Endodermal cell (in vitro differentiated cells): ENCODE data around the gene QSOX1. TPM values are rescaled to one million over a fixed set of nuclear protein-coding genes. Genes with fewer than 3 reads are reported as not detected.
A peak's percentile ranks its signal among the peaks of the same experiment; 100 is the strongest.

ENCODE experiments used
- DNase-seq: peaks from one replicate; pipeline ENCODE4 v3.0.0-alpha.2; 2017
- H3K27ac ChIP-seq: 2 replicates; pipeline ENCODE4 v1.5.1; 2013; ENCODE audit warnings: mild to moderate bottlenecking, low read depth, low read length, moderate library complexity
- H3K27me3 ChIP-seq: 2 replicates; pipeline ENCODE4 v1.6.1; 2013; ENCODE audit warnings: mild to moderate bottlenecking, low read length, moderate library complexity; ENCODE audit not compliant: insufficient read depth, control insufficient read depth, poor library complexity, severe bottlenecking
- H3K36me3 ChIP-seq: 2 replicates; pipeline ENCODE4 v1.7.0; 2013; ENCODE audit warnings: mild to moderate bottlenecking, low read length, moderate library complexity; ENCODE audit not compliant: control insufficient read depth, insufficient read depth
- H3K4me1 ChIP-seq: one replicate; pipeline ENCODE4 v1.7.0; 2013; ENCODE audit warnings: low read length; ENCODE audit not compliant: control insufficient read depth, insufficient read depth
- H3K4me3 ChIP-seq: 2 replicates; pipeline ENCODE4 v1.5.1; 2013; ENCODE audit warnings: mild to moderate bottlenecking, low read length, moderate library complexity
- H3K9ac ChIP-seq: 2 replicates; pipeline ENCODE4 v1.6.1; 2013; ENCODE audit warnings: mild to moderate bottlenecking, low read length, moderate library complexity; ENCODE audit not compliant: poor library complexity, severe bottlenecking; ENCODE audit errors: extremely low read depth
- H3K9me3 ChIP-seq: 2 replicates; pipeline ENCODE4 v1.6.1; 2013; ENCODE audit warnings: mild to moderate bottlenecking, low read length, moderate library complexity; ENCODE audit not compliant: control insufficient read depth
- H3K27ac Mint-ChIP-seq: 2 replicates; pipeline ENCODE4 v1.8.0; 2020; ENCODE audit warnings: mixed read lengths
- H3K27me3 Mint-ChIP-seq: 2 replicates; pipeline ENCODE4 v1.8.0; 2021; ENCODE audit warnings: mild to moderate bottlenecking, mixed read lengths; ENCODE audit not compliant: insufficient read depth
- H3K36me3 Mint-ChIP-seq: 2 replicates; pipeline ENCODE4 v1.8.0; 2020; ENCODE audit warnings: low read depth, mixed read lengths
- H3K4me1 Mint-ChIP-seq: 2 replicates; pipeline ENCODE4 v1.8.0; 2020; ENCODE audit warnings: mixed read lengths
- H3K4me3 Mint-ChIP-seq: 2 replicates; pipeline ENCODE4 v1.8.0; 2020; ENCODE audit warnings: mild to moderate bottlenecking, moderate library complexity, mixed read lengths
- H3K9me3 Mint-ChIP-seq: 2 replicates; pipeline ENCODE4 v1.8.0; 2020; ENCODE audit warnings: mild to moderate bottlenecking, mixed read lengths
- WGBS, 2 experiments: methylation state at CpG; one replicate each; pipeline versions ENCODE4 v1.1.5 to v1.1.7; 2013; ENCODE audit warnings: missing lambda C conversion rate in 2 of 2, mixed read lengths in 1 of 2; ENCODE audit not compliant: insufficient coverage in 1 of 2, insufficient read length in 1 of 2; 5-methylcytosine and 5-hydroxymethylcytosine counted together
- total RNA-seq, 2 donors: library from RNA; stranded (reverse); fragmentation: NEBNext Ultra II Directional in 1 of 2; extraction: Animal tissue kit (Norgen Biotek cat#: 25700) in 1 of 2; gene quantifications; 2 replicates in 1 of 2; 3 replicates in 1 of 2; pipeline ENCODE4 v1.2.1, GENCODE V29; 2021
- TF ChIP-seq, protein P1 (sequence below): fragments of 200-600 bp; sonication (generic); conservative IDR thresholded peaks from 2 replicates; pipeline ENCODE4 v1.5.0; 2021; ENCODE audit warnings: antibody characterized with exemption, mild to moderate bottlenecking

Gene QSOX1
- total RNA-seq, 2 donors from 2014 or later, result 77.9 to 116 TPM

DNA sequence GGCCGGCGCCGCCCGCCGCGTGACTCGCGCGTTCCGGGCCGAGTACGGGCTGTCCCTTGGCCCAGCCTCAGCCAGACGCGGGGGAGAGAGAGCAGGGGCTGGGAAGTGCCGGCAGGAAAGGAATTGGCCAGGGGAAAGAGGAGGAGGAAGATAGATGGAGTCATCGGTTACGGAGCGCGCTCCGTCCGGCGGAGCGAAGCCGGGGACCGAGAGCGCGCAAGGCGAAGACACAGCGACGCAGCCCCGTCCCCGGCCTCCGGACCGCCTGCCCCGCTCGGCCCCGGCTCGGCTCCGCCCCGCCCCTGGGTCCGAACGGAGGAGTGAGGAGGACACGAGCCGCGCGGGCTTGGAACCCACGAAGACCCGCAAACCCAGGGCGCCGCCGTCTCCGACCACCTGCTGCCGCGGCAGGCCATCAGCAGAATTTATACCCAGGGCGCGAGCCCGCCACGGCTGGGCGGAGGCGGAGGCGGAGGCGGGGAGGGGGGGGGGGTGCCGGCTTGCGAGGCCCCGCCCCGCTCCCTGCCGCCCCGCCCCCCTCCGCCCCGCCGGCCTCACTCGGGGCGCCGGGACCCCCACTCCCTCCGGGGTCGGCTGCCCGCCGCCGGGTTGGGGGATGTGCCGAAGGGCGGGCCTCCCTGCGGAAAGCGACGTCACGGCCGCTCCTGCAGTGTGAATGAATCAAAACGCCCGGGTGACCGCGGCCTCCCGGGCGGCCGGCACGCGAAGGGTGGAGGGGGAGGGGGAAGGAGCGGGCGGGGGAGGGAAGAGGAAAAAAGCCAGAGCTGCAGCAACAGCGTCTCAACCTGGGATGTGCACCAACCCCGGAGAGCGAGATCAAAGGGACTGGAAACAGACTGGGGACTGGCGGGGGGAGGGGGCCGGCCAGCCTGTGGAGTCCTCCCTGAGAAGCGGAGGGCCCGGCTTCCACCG lies 75.1 kb downstream of the QSOX1 start, which contains the start of gene LHX4:
LHX4 (plus strand) TSS at position 782 of the 933 bp plus-strand sequence. CDS start 266 bp downstream, outside the sequence.
- Histone ChIP-seq H3K9me3 (no peaks in the 10 kb centered on the region), H3K27ac (no peak within 1 kb of the TSS), H3K36me3 (no peaks in the 10 kb centered on the region), H3K27me3 (peaks cover 95% of the 10 kb centered on the region), H3K4me1 (peaks cover 7% of the 10 kb centered on the region), H3K9ac (no peak within 1 kb of the TSS), H3K4me3 (peak within 1 kb of the TSS; percentile 79)
- TF ChIP-seq, protein P1, sequence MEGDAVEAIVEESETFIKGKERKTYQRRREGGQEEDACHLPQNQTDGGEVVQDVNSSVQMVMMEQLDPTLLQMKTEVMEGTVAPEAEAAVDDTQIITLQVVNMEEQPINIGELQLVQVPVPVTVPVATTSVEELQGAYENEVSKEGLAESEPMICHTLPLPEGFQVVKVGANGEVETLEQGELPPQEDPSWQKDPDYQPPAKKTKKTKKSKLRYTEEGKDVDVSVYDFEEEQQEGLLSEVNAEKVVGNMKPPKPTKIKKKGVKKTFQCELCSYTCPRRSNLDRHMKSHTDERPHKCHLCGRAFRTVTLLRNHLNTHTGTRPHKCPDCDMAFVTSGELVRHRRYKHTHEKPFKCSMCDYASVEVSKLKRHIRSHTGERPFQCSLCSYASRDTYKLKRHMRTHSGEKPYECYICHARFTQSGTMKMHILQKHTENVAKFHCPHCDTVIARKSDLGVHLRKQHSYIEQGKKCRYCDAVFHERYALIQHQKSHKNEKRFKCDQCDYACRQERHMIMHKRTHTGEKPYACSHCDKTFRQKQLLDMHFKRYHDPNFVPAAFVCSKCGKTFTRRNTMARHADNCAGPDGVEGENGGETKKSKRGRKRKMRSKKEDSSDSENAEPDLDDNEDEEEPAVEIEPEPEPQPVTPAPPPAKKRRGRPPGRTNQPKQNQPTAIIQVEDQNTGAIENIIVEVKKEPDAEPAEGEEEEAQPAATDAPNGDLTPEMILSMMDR, result no peak
- Mint-ChIP-seq H3K36me3 (no peaks in the 10 kb centered on the region), H3K27me3 (peaks cover 94% of the 10 kb centered on the region), H3K27ac (no peak within 1 kb of the TSS), H3K9me3 (no peaks in the 10 kb centered on the region), H3K4me3 (peak within 1 kb of the TSS; percentile 54), H3K4me1 (peaks cover 13% of the 10 kb centered on the region)
- DNase-seq, result peak; percentile 90
- 0 to 10% methylated on average over 2 to 99 of the region's 105 CpGs for WGBS, 2 experiments

DNA sequence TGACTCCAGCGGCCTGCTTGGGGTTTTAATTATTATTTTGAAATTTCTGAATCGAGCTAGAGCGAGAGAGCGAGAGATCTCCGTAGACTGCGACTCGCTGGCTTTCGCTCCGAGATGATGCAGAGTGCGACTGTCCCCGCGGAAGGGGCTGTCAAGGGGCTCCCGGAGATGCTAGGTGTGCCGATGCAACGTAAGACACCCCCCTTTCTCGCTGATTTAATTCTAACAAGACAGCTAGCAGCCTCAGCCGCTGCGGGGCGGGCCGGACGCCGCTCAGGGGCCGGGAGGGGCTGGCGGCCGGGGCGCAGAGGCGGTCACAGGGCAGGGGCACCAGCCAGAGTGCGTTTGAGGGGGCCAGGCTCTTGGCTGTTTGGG lies 75.7 kb downstream of the QSOX1 start:
- TF ChIP-seq, protein P1, result no peak
- Histone ChIP-seq H3K9me3 (no peaks in the 10 kb centered on the region), H3K27ac (no peak overlapping the region), H3K4me1 (peaks cover 7% of the 10 kb centered on the region), H3K4me3 (peak overlapping the region; percentile 72), H3K27me3 (peaks cover 95% of the 10 kb centered on the region), H3K36me3 (no peaks in the 10 kb centered on the region), H3K9ac (no peak overlapping the region)
- Mint-ChIP-seq H3K36me3 (no peaks in the 10 kb centered on the region), H3K27me3 (peaks cover 94% of the 10 kb centered on the region), H3K9me3 (no peaks in the 10 kb centered on the region), H3K4me3 (peak overlapping the region; percentile 54), H3K4me1 (peaks cover 13% of the 10 kb centered on the region), H3K27ac (no peak overlapping the region)
- 0 to 1% methylated on average over 17 to 28 of the region's 28 CpGs for WGBS, 2 experiments
- DNase-seq, result peak; percentile 82

DNA sequence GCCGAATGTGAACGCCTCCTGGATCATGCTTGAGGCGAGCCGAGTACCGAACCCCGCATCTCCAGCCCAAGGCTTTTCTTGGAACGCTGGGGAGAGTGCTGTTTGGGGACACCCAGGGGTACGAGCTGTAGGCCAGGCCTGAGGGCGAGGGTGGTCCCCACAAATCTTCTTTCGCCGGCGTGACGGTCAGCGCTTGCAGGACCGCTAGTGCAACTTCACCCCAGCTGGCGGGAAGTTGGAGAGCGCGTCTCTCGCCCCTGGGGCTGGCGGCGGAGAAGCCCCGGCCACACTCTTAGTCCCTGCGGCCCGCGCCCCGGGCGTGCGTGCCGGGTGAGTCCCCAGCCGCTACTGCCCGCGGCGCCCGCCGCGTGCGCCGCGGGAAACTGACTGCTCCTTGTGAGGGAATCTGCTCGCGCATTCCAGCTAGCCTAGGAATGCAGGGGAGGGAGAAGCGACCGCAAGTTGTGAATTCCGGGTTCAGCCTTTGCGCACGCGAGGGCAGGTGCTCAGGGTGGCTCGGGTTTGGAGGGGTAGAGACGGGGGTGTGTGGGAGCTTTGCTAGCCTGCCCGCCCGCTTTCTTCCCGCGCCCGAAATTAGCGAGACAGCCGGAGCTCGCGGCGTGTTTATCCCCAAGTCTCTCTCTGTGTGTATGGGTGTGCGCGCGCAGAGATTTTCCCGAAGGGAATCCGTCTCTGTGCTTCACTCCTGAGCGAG lies 76.3 kb downstream of the QSOX1 start:
- Histone ChIP-seq H3K4me1 (peaks cover 7% of the 10 kb centered on the region), H3K4me3 (peak overlapping the region; percentile 72), H3K27ac (no peak overlapping the region), H3K9ac (no peak overlapping the region), H3K9me3 (no peaks in the 10 kb centered on the region), H3K36me3 (no peaks in the 10 kb centered on the region), H3K27me3 (peaks cover 95% of the 10 kb centered on the region)
- TF ChIP-seq, protein P1, result no peak
- Mint-ChIP-seq H3K4me1 (peaks cover 16% of the 10 kb centered on the region), H3K4me3 (peak overlapping the region; percentile 54), H3K9me3 (no peaks in the 10 kb centered on the region), H3K36me3 (no peaks in the 10 kb centered on the region), H3K27ac (no peak overlapping the region), H3K27me3 (peaks cover 94% of the 10 kb centered on the region)
- 0 to 1% methylated on average over 37 to 65 of the region's 65 CpGs for WGBS, 2 experiments
- DNase-seq, result peak; percentile 91
